GM21367 (cell line): ENCODE results near the gene SLC25A13.

Experiments used
- ATAC-seq: cut with Tn5 transposase; IDR thresholded peaks from one replicate; pipeline ENCODE4 v1.9.1; 2021; ENCODE audit not compliant: unreplicated experiment

The SLC25A13 gene

GRCh38 chr7:96104984-96105383, 216.9 kb downstream of the SLC25A13 start:
- no peak for ATAC-seq

GRCh38 chr7:96102096-96102811, 219.6 kb downstream of the SLC25A13 start:
- ATAC-seq = no peak

GRCh38 chr7:96100737-96101136, 221.2 kb downstream of the SLC25A13 start:
- no peak for ATAC-seq

GRCh38 chr7:96097835-96098234, 224.1 kb downstream of the SLC25A13 start:
- ATAC-seq = no peak

GRCh38 chr7:96093435-96093834, 228.5 kb downstream of the SLC25A13 start:
- ATAC-seq = no peak

- ATAC-seq = no peak
These were observed 231.1 kb downstream of the SLC25A13 start for GRCh38 chr7:96090756-96091155.

GRCh38 chr7:96089511-96089910, 232.4 kb downstream of the SLC25A13 start:
- ATAC-seq = no peak

- ATAC-seq = no peak
These were observed 233.3 kb downstream of the SLC25A13 start for GRCh38 chr7:96088579-96088978.

- no peak for ATAC-seq
These were observed 235.9 kb downstream of the SLC25A13 start for GRCh38 chr7:96085953-96086352.

- ATAC-seq = no peak
These were observed 236.9 kb downstream of the SLC25A13 start for GRCh38 chr7:96084881-96085553.

- no peak for ATAC-seq
These were observed 241.9 kb downstream of the SLC25A13 start for GRCh38 chr7:96080027-96080426.

GRCh38 chr7:96076350-96076707, 245.6 kb downstream of the SLC25A13 start:
- no peak for ATAC-seq

- ATAC-seq = peak; percentile 84
These were observed 246.2 kb downstream of the SLC25A13 start for GRCh38 chr7:96075510-96076349.

- ATAC-seq = no peak
These were observed 247.0 kb downstream of the SLC25A13 start for GRCh38 chr7:96074871-96075270.
